ENCODE data around the gene FKTN.
"Not testable (repeated sequence)": the region's sequence is repeated elsewhere in the genome, so short reads cannot be mapped to it uniquely, and the experiment has no call there.

Gene FKTN

GRCh38 chr9:105531530-105531929 lies 26.4 kb upstream of the FKTN start:
- TF ChIP-seq CTCF (IDR thresholded peaks at IDR 0.05; ENCODE audit: low read depth, low read length) = no peak
- H3K4me3 ChIP-seq (ENCODE audit: low read depth, low read length) = no peak overlapping the region

GRCh38 chr9:105535920-105536668 lies 21.8 kb upstream of the FKTN start:
- H3K4me3 ChIP-seq (ENCODE audit: low read depth, low read length) = no peak overlapping the region
- TF ChIP-seq CTCF (IDR thresholded peaks at IDR 0.05; ENCODE audit: low read depth, low read length) = no peak

- TF ChIP-seq CTCF (IDR thresholded peaks at IDR 0.05; ENCODE audit: low read depth, low read length) = no peak
- no peak overlapping the region for H3K4me3 ChIP-seq (ENCODE audit: low read depth, low read length)
Measured at GRCh38 chr9:105539452-105539851, 18.5 kb upstream of the FKTN start.

- no peak overlapping the region for H3K4me3 ChIP-seq (ENCODE audit: low read depth, low read length)
- no peak for TF ChIP-seq CTCF (IDR thresholded peaks at IDR 0.05; ENCODE audit: low read depth, low read length)
Measured at GRCh38 chr9:105541838-105542237, 16.1 kb upstream of the FKTN start.

- TF ChIP-seq CTCF (IDR thresholded peaks at IDR 0.05; ENCODE audit: low read depth, low read length) = no peak
Measured at GRCh38 chr9:105554042-105554441, 3.9 kb upstream of the FKTN start.

GRCh38 chr9:105572455-105572854 lies 14.5 kb downstream of the FKTN start:
- no peak overlapping the region for H3K4me3 ChIP-seq (ENCODE audit: low read depth, low read length)
- TF ChIP-seq CTCF (IDR thresholded peaks at IDR 0.05; ENCODE audit: low read depth, low read length) = no peak

More at GRCh38 chr9:105554042-105554441, 3.9 kb upstream of the FKTN start:
- no peak overlapping the region for H3K4me3 ChIP-seq (ENCODE audit: low read depth, low read length)

GRCh38 chr9:105579952-105580351 lies 22.0 kb downstream of the FKTN start:
- H3K4me3 ChIP-seq (ENCODE audit: low read depth, low read length) = not testable (repeated sequence)

- not testable (repeated sequence) for H3K4me3 ChIP-seq (ENCODE audit: low read depth, low read length)
Measured at GRCh38 chr9:105581550-105581949, 23.6 kb downstream of the FKTN start.
